Erythroblast (primary cell): Measurements from ENCODE around the gene DENND2D.

ENCODE experiments used
- DNase-seq, 2 experiments: peaks; one replicate each; lab custom pipeline; 2025; lab: John Stamatoyannopoulos, UW
- GATA1 ChIP-seq: IDR thresholded peaks from 2 replicates; pipeline ENCODE4 v1.6.1; 2011; ENCODE audit warnings: low read depth, mild to moderate bottlenecking, control low read depth, low read length, moderate library complexity
- POLR2A ChIP-seq: IDR thresholded peaks from 2 replicates; pipeline ENCODE4 v1.6.1; 2011; ENCODE audit warnings: mild to moderate bottlenecking, low read length

DENND2D gene

GRCh38 chr1:111203681-111204200 lies 3.3 kb upstream of the DENND2D start:
- TF ChIP-seq GATA1 (no peak), POLR2A (no peak)
- DNase-seq, result peak; percentile 43 to 47

GRCh38 chr1:111202707-111203623 lies 2.5 kb upstream of the DENND2D start:
- DNase-seq, result peak; percentile 21 to 23
- no peak for TF ChIP-seq GATA1
- TF ChIP-seq POLR2A, result no peak

- TF ChIP-seq GATA1, result no peak
- TF ChIP-seq POLR2A, result no peak
- no peak for DNase-seq
These were observed 1.9 kb upstream of the DENND2D start for GRCh38 chr1:111202366-111202706.

GRCh38 chr1:111201275-111202090 lies 1.0 kb upstream of the DENND2D start:
- DNase-seq, result peak; percentile 18 to 34
- TF ChIP-seq POLR2A (no peak), GATA1 (no peak)

GRCh38 chr1:111200802-111201161 lies 336 bp upstream of the DENND2D start:
- TF ChIP-seq GATA1 (no peak), POLR2A (no peak)
- no peak for DNase-seq

GRCh38 chr1:111199329-111199728 lies 1.1 kb downstream of the DENND2D start:
- DNase-seq, result no peak
- no peak for TF ChIP-seq POLR2A
- no peak for TF ChIP-seq GATA1

GRCh38 chr1:111198836-111199235 lies 1.6 kb downstream of the DENND2D start:
- DNase-seq, result no peak
- TF ChIP-seq POLR2A (no peak), GATA1 (no peak)

- TF ChIP-seq GATA1 (no peak), POLR2A (no peak)
- DNase-seq, result peak; percentile 52 to 65
These were observed 2.7 kb downstream of the DENND2D start for GRCh38 chr1:111197598-111198284.

- TF ChIP-seq GATA1 (no peak), POLR2A (no peak)
- DNase-seq, result no peak
These were observed 4.2 kb downstream of the DENND2D start for GRCh38 chr1:111196213-111196612.

GRCh38 chr1:111195002-111195684 lies 5.3 kb downstream of the DENND2D start:
- TF ChIP-seq GATA1 (no peak), POLR2A (no peak)
- no peak for DNase-seq

- DNase-seq, result no peak
- TF ChIP-seq GATA1, result no peak
- TF ChIP-seq POLR2A, result no peak
These were observed 6.5 kb downstream of the DENND2D start for GRCh38 chr1:111193712-111194480.

GRCh38 chr1:111192658-111193519 lies 7.6 kb downstream of the DENND2D start:
- DNase-seq, result no peak
- TF ChIP-seq GATA1, result no peak
- no peak for TF ChIP-seq POLR2A

GRCh38 chr1:111192074-111192473 lies 8.4 kb downstream of the DENND2D start:
- DNase-seq, result no peak
- TF ChIP-seq POLR2A (no peak), GATA1 (no peak)
